GM21515 (cell line): ENCODE data around the gene ABCA4.

ENCODE experiments used
- ATAC-seq: cut with Tn5 transposase; IDR thresholded peaks from one replicate; pipeline ENCODE4 v1.9.1; 2021; ENCODE audit not compliant: unreplicated experiment

ABCA4 gene

GRCh38 chr1:93988634-93989350 lies 132.2 kb downstream of the ABCA4 start:
- no peak for ATAC-seq

GRCh38 chr1:93981274-93981667 lies 139.7 kb downstream of the ABCA4 start:
- ATAC-seq: no peak

GRCh38 chr1:93980320-93981273 lies 140.4 kb downstream of the ABCA4 start:
- ATAC-seq: no peak

- ATAC-seq: no peak
Observed at GRCh38 chr1:93979718-93980319, 141.1 kb downstream of the ABCA4 start.

GRCh38 chr1:93979040-93979717 lies 141.8 kb downstream of the ABCA4 start:
- no peak for ATAC-seq

- ATAC-seq: no peak
Observed at GRCh38 chr1:93977598-93977945, 143.4 kb downstream of the ABCA4 start.

- no peak for ATAC-seq
Observed at GRCh38 chr1:93976711-93977597, 144.0 kb downstream of the ABCA4 start.

- no peak for ATAC-seq
Observed at GRCh38 chr1:93976291-93976690, 144.7 kb downstream of the ABCA4 start.

GRCh38 chr1:93972341-93972740 lies 148.6 kb downstream of the ABCA4 start:
- ATAC-seq: no peak

GRCh38 chr1:93969887-93970286 lies 151.1 kb downstream of the ABCA4 start:
- no peak for ATAC-seq

GRCh38 chr1:93969371-93969770 lies 151.6 kb downstream of the ABCA4 start:
- no peak for ATAC-seq

GRCh38 chr1:93967306-93967705 lies 153.6 kb downstream of the ABCA4 start:
- ATAC-seq: no peak

- ATAC-seq: no peak
Observed at GRCh38 chr1:93965888-93966287, 155.1 kb downstream of the ABCA4 start.

GRCh38 chr1:93965256-93965655 lies 155.7 kb downstream of the ABCA4 start:
- no peak for ATAC-seq

- ATAC-seq: no peak
Observed at GRCh38 chr1:93964777-93965200, 156.2 kb downstream of the ABCA4 start.

GRCh38 chr1:93964096-93964776 lies 156.7 kb downstream of the ABCA4 start:
- no peak for ATAC-seq

- no peak for ATAC-seq
Observed at GRCh38 chr1:93963585-93963984, 157.4 kb downstream of the ABCA4 start.

GRCh38 chr1:93961906-93962305 lies 159.0 kb downstream of the ABCA4 start:
- ATAC-seq: no peak

GRCh38 chr1:93961443-93961842 lies 159.5 kb downstream of the ABCA4 start:
- no peak for ATAC-seq
